GM23248 (cell line): ENCODE results near the gene ONECUT1. TPM values are rescaled to one million over a fixed set of nuclear protein-coding genes. Genes with fewer than 3 reads are reported as not detected.

Source experiments
- DNase-seq: peaks from one replicate; pipeline ENCODE4 v3.0.0-alpha.2; 2015
- H2AFZ ChIP-seq: fragments of 200-600 bp; sonication (generic); 2 replicates; pipeline ENCODE4 v1.6.1; 2016; ENCODE audit warnings: antibody characterized with exemption
- H3F3A ChIP-seq: fragments of 200-600 bp; sonication (generic); 2 replicates; pipeline ENCODE4 v1.6.1; 2016; ENCODE audit warnings: mild to moderate bottlenecking, antibody characterized with exemption, mixed run types; ENCODE audit not compliant: insufficient read depth
- H3K27ac ChIP-seq: fragments of 200-600 bp; sonication (generic); 2 replicates; pipeline ENCODE4 v1.5.1; 2016; ENCODE audit warnings: mild to moderate bottlenecking
- H3K27me3 ChIP-seq: fragments of 200-600 bp; sonication (generic); replicated peaks from 2 replicates; pipeline ENCODE4 v1.6.1; 2016; ENCODE audit warnings: mild to moderate bottlenecking; ENCODE audit not compliant: insufficient read depth
- H3K36me3 ChIP-seq: fragments of 200-600 bp; sonication (generic); 2 replicates; pipeline ENCODE4 v1.6.1; 2016; ENCODE audit warnings: low read depth, mild to moderate bottlenecking
- H3K4me1 ChIP-seq: fragments of 200-600 bp; sonication (generic); 2 replicates; pipeline ENCODE4 v1.6.1; 2016; ENCODE audit warnings: mild to moderate bottlenecking; ENCODE audit not compliant: insufficient read depth
- H3K4me2 ChIP-seq: fragments of 200-600 bp; sonication (generic); one replicate; pipeline ENCODE4 v1.6.1; 2016; ENCODE audit warnings: mild to moderate bottlenecking; ENCODE audit not compliant: unreplicated experiment
- H3K4me3 ChIP-seq: fragments of 200-600 bp; sonication (generic); 2 replicates; pipeline ENCODE4 v1.5.1; 2016; ENCODE audit warnings: mild to moderate bottlenecking
- H3K79me2 ChIP-seq: fragments of 200-600 bp; sonication (generic); 2 replicates; pipeline ENCODE4 v1.6.1; 2016; ENCODE audit warnings: mild to moderate bottlenecking; ENCODE audit not compliant: insufficient read depth
- H3K9ac ChIP-seq: fragments of 200-600 bp; sonication (generic); 2 replicates; pipeline ENCODE4 v1.6.1; 2016; ENCODE audit warnings: mild to moderate bottlenecking
- H3K9me2 ChIP-seq: fragments of 200-600 bp; sonication (generic); 2 replicates; pipeline ENCODE4 v1.6.1; 2016; ENCODE audit warnings: mixed run types, mild to moderate bottlenecking, moderate library complexity; ENCODE audit not compliant: insufficient read depth
- H3K9me3 ChIP-seq: fragments of 200-600 bp; sonication (generic); one replicate; pipeline ENCODE4 v1.6.1; 2017; ENCODE audit warnings: low read depth
- H4K20me1 ChIP-seq: fragments of 200-600 bp; sonication (generic); 2 replicates; pipeline ENCODE4 v1.6.0; 2016; ENCODE audit not compliant: insufficient read depth
- EZH2 ChIP-seq: fragments of 200-600 bp; sonication (generic); IDR thresholded peaks from 2 replicates; pipeline ENCODE4 v1.6.1; 2018; ENCODE audit warnings: antibody characterized with exemption, mild to moderate bottlenecking; ENCODE audit not compliant: insufficient read depth, poor library complexity, severe bottlenecking
- EZH2phosphoT487 ChIP-seq: fragments of 200-600 bp; sonication (generic); IDR thresholded peaks from 2 replicates; pipeline ENCODE4 v1.6.1; 2018; ENCODE audit warnings: antibody characterized with exemption, moderate library complexity, mild to moderate bottlenecking, low read depth; ENCODE audit not compliant: insufficient read depth
- WGBS, 2 experiments: methylation state at CpG; one replicate each; pipeline ENCODE4 v1.1.6; 2015 to 2017; ENCODE audit warnings: low lambda C conversion rate in 2 of 2, low coverage in 1 of 2; ENCODE audit errors: missing lambda C conversion rate in 2 of 2; 5-methylcytosine and 5-hydroxymethylcytosine counted together
- in situ Hi-C: fragments of 300-500 bp; cut with MboI; formaldehyde crosslinking; loops from 2 replicates; pipeline ENCODE4 v1.15.0; 2020
- polyA plus RNA-seq: library from polyadenylated mRNA; unstranded; fragments of >200 nt; fragmentation: Nextera tagmentation; extraction: Ambion mirVana; gene quantifications from 2 replicates; pipeline ENCODE4 v1.2.1, GENCODE V29; 2016
- total RNA-seq: library from RNA; depleted of rRNA; stranded (reverse); fragments of >200 nt; shearing (Covaris generic); gene quantifications from 2 replicates; pipeline ENCODE4 v1.2.3, GENCODE V29; 2014

ONECUT1 gene
- total and polyA plus RNA-seq, 2 experiments from 2014 or later, result not detected

GRCh38 chr15:52802110-52802509 is 12.0 kb upstream of the ONECUT1 start:
- Histone ChIP-seq H3F3A (no peaks in the 10 kb centered on the region), H3K4me1 (peaks cover 7% of the 10 kb centered on the region; the same call in 1 of the 2 replicates), H3K4me3 (no peak overlapping the region), H3K9ac (no peak overlapping the region), H3K36me3 (no peaks in the 10 kb centered on the region), H3K9me2 (no peaks in the 10 kb centered on the region), H2AFZ (no peak overlapping the region), H3K4me2 (no peak overlapping the region), H3K9me3 (no peaks in the 10 kb centered on the region), H4K20me1 (no peaks in the 10 kb centered on the region), H3K27ac (no peak overlapping the region), H3K79me2 (no peaks in the 10 kb centered on the region), H3K27me3 (peaks cover 100% of the 10 kb centered on the region)
- TF ChIP-seq EZH2, result no peak
- TF ChIP-seq EZH2phosphoT487, result no peak
- no peak for DNase-seq
- WGBS, 2 experiments, result 5 to 9% methylated on average over 2 of the region's 2 CpGs
- in situ Hi-C loops, result no loop called here

- no peaks in the 10 kb centered on the region for H3K79me2 ChIP-seq
- H3F3A ChIP-seq, result no peaks in the 10 kb centered on the region
- no peaks in the 10 kb centered on the region for H3K9me3 ChIP-seq
- TF ChIP-seq EZH2phosphoT487 (no peak), EZH2 (no peak)
- no peak overlapping the region for H3K4me3 ChIP-seq
- no peak overlapping the region for H3K4me2 ChIP-seq
- in situ Hi-C loops, result no loop called here
- DNase-seq, result no peak
- no peaks in the 10 kb centered on the region for H3K36me3 ChIP-seq
- peaks cover 7% of the 10 kb centered on the region; the same call in 1 of the 2 replicates for H3K4me1 ChIP-seq
- H3K27ac ChIP-seq, result no peak overlapping the region
- 15 to 19% methylated on average over 14 of the region's 14 CpGs for WGBS, 2 experiments
- no peaks in the 10 kb centered on the region for H4K20me1 ChIP-seq
- H3K9me2 ChIP-seq, result no peaks in the 10 kb centered on the region
- H3K9ac ChIP-seq, result no peak overlapping the region
- H2AFZ ChIP-seq, result no peak overlapping the region
- H3K27me3 ChIP-seq, result peaks cover 100% of the 10 kb centered on the region
Measured at GRCh38 chr15:52801748-52802085, 11.6 kb upstream of the ONECUT1 start.

- Histone ChIP-seq H3K4me2 (no peak overlapping the region), H3K4me3 (no peak overlapping the region), H2AFZ (no peak overlapping the region), H3K79me2 (no peaks in the 10 kb centered on the region), H3K9me3 (no peaks in the 10 kb centered on the region), H4K20me1 (no peaks in the 10 kb centered on the region), H3K9me2 (no peaks in the 10 kb centered on the region), H3K27me3 (peaks cover 100% of the 10 kb centered on the region), H3F3A (no peaks in the 10 kb centered on the region), H3K4me1 (peaks cover 7% of the 10 kb centered on the region; the same call in 1 of the 2 replicates), H3K36me3 (no peaks in the 10 kb centered on the region), H3K27ac (no peak overlapping the region), H3K9ac (no peak overlapping the region)
- DNase-seq, result no peak
- 16 to 21% methylated on average over 41 to 44 of the region's 44 CpGs for WGBS, 2 experiments
- TF ChIP-seq EZH2phosphoT487, result 0 out of 2 replicates have a peak, but pooled peaks have one; percentile 10
- peak; percentile 51 for TF ChIP-seq EZH2
- in situ Hi-C loops, result no loop called here
Measured at GRCh38 chr15:52800828-52801747, 11.0 kb upstream of the ONECUT1 start.

- no peaks in the 10 kb centered on the region for H3K9me3 ChIP-seq
- WGBS, 2 experiments, result 13 to 21% methylated on average over 9 of the region's 9 CpGs
Measured at GRCh38 chr15:52799145-52799811, 9.1 kb upstream of the ONECUT1 start.

More at GRCh38 chr15:52799145-52799811, 9.1 kb upstream of the ONECUT1 start:
- Histone ChIP-seq H3K4me3 (no peak overlapping the region), H2AFZ (no peak overlapping the region), H3K27me3 (peaks cover 100% of the 10 kb centered on the region), H3K27ac (no peak overlapping the region), H3F3A (no peaks in the 10 kb centered on the region), H3K79me2 (no peaks in the 10 kb centered on the region), H3K9ac (no peak overlapping the region), H3K9me2 (no peaks in the 10 kb centered on the region), H3K36me3 (no peaks in the 10 kb centered on the region), H4K20me1 (no peaks in the 10 kb centered on the region), H3K4me1 (no peaks in the 10 kb centered on the region), H3K4me2 (no peak overlapping the region)
- no peak for DNase-seq
- no peak for TF ChIP-seq EZH2phosphoT487
- peak; percentile 81 for TF ChIP-seq EZH2
- in situ Hi-C loops, result loop anchor here (25.0 kb wide), 1 partner anchor 388 kb away; no protein-coding TSS in a partner anchor
